K562 treated with DMSO at 1 percent for 48 hours (cell line): ENCODE data around the gene ZNF354C. TPM values are rescaled to one million over a fixed set of nuclear protein-coding genes. Genes with fewer than 3 reads are reported as not detected.

Source experiments
- total RNA-seq: library from RNA; unstranded; fragments of 300-600 nt; gene quantifications from 2 replicates; pipeline ENCODE4 v1.2.3, GENCODE V29; 2022; ENCODE audit warnings: low replicate concordance; ENCODE audit errors: extremely low read depth

The ZNF354C gene
- total RNA-seq: not detected in 2 replicates

GRCh38 chr5:179060116-179061008 is at the start of gene ZNF354C:
Gene ZNF354C (plus strand): TSS chr5:179060373. CDS start chr5:179062069, 1,696 bp downstream.

GRCh38 chr5:179023528-179024189 is 36.5 kb upstream of the ZNF354C start, which contains the start of gene ZNF879:
Gene ZNF879 (plus strand): TSS chr5:179023804. CDS start chr5:179025005, 1,201 bp downstream.

Other genes with a start within 250 kb of the ZNF354C start
- not detected in 2 replicates for gene ZNF354B, start 200.4 kb upstream of the ZNF354C start, total RNA-seq
- not detected in 2 replicates for gene ZFP2, start 164.5 kb upstream of the ZNF354C start, total RNA-seq
- gene ZNF454, start 119.2 kb upstream of the ZNF354C start, total RNA-seq: not detected in 2 replicates
- gene GRM6, start 65.1 kb upstream of the ZNF354C start, total RNA-seq: not detected in 2 replicates
- not detected in 2 replicates for gene ZNF879, start 36.6 kb upstream of the ZNF354C start, total RNA-seq